C4-2B (cell line): ENCODE results near the gene SCFD2.
"Not testable (repeated sequence)": the region's sequence is repeated elsewhere in the genome, so short reads cannot be mapped to it uniquely, and the experiment has no call there.

Source experiments
- CTCF ChIP-seq: fragments of 450-650 bp; conservative IDR thresholded peaks from 2 replicates; pipeline ENCODE4 v1.5.1; 2017; ENCODE audit warnings: mild to moderate bottlenecking
- ZFX ChIP-seq: fragments of 450-650 bp; IDR thresholded peaks from 2 replicates; pipeline ENCODE4 v1.6.1; 2017

- not testable (repeated sequence) for TF ChIP-seq ZFX, CTCF
These were observed 333.0 kb downstream of the SCFD2 start for GRCh38 chr4:53032908-53033307.
